Activated CD4-positive, CD25-positive, alpha-beta regulatory T cell treated with anti-CD3 and anti-CD28 coated beads, Interleukin-2, amount 50 U/mL, for 72 hours (primary cell): ENCODE data around the gene CCL15.
"Not testable (repeated sequence)": the region's sequence is repeated elsewhere in the genome, so short reads cannot be mapped to it uniquely, and the experiment has no call there.

Source experiments
- DNase-seq: peaks from one replicate; pipeline ENCODE4 v3.0.0; 2021

Gene CCL15, protein sequence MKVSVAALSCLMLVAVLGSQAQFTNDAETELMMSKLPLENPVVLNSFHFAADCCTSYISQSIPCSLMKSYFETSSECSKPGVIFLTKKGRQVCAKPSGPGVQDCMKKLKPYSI

DNA sequence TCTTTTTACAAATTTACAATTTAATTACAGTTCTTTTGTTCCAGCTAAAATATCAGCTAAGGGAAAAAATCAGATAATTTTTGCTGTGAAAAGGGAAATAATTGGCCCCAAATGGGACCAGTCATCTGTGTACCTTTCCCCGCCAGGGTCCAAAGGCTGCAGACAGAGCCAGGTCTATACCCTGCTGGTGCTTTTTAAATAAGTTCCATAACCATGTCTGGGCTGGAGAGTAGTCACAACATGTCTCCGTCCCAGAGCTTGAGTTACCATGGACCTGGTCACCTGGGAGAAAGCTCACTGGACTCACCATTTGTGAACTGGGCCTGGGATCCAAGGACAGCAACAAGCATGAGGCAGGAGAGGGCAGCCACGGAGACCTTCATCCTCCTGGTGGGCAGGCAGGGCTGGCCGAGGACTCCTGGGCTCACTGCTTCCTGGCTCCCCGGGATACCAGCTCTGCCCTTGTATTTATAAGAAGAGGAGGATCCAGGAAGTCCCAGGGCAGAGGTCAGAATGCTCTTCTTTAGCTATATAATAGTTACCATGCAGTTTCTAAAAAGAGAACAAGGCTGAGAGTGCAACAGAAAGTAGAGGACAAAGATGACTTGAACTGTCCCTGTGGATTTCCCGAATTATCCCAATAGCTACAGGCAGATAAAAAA lies at the start of gene CCL15:
Gene CCL15 (minus strand): TSS at position 444 of the 662 bp plus-strand sequence. CDS start 61 bp downstream, at position 383.
- DNase-seq: no peak

DNA sequence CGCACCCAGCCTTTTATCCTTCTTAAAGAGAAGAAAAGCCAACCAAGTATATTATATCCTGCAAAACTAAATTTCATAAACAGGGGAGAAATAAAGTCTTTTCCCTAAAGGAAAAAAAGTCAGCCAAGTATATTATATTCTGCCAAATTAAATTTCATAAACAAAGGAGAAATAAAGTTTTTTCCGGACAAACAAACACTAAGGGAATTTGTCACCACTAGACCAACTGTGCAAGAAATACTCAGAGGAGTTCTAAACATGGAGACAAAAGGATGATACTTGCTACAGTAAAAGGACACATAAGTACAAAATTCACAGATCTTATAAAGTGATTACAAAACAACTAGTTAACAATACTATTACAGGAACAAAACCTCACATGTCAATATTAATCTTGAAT lies 48.3 kb upstream of the CCL15 start:
- DNase-seq: no peak

DNA sequence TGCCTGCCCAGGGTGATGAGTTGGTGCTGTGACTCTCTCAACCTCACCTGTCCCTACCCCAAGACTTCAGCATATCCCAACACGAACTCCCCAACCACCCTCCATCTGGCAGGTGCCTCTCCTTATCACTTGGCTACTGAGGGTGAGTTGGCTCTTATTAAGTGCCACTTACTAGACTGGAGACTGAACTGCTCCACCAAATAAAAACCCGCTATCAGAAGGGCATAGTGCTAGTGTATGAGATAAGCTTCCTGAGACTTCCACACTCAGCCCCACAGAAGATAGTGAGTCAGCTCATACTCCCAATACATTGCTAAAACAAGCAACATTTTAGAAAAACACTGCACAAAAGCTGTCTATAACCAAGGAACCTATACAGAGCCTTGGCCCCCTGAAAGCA lies 46.7 kb upstream of the CCL15 start:
- no peak for DNase-seq

DNA sequence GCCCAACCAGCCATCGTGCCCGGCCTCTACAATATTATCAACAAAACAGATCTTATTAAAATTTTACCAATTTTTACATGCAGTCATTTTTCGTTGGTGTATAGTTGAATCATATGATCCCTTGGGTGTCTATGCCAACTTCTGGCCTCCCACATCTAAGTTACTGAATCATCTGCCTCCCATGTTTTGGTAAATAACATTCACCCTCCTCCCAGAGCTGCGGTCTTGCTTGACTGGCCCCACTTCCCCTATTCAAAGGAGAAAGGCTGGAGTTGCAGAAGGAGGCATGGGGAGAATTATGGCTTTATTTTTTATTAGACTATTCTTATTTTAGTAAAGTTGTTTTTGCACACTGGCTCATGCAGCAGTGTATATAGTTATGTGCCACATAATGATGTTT lies 34.9 kb upstream of the CCL15 start:
- no peak for DNase-seq

DNA sequence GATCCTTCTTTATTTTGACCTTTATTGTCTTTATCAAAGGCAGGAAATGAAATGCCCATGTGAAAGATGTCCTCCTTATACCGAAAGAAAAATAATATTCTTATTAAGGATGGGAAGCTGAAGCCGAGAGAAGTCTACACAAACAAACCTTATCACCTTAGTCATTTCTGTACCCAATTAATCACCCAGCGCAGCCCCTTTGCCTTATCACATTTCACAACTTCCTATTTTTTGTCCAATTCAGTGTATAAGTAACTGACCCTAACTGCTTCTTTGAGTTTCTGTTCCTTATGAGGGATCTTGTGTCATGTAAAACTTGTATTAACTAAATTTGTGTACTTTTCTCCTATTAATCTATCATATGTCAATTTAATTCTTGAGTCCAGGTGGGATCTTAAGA lies 32.8 kb upstream of the CCL15 start:
- no peak for DNase-seq

DNA sequence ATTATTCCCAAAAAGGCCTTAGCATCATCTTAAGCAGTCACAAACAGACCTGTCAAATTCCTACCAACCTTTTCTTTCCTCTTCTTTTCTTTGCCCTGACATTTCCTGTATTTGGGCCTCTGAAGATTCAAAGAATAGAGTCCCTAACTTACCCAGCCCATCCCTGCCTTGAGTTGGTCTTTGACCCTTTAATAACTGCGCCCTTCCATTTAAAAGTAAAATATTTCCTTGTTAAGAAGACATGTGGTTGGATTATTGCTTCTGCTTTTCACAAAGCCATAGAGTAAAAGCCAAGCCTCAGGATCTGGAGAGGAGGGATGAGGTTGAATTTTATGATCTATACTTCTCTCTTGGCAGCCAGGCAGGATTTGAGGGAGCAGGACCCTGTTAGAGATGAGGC lies 29.6 kb upstream of the CCL15 start:
- no peak for DNase-seq

DNA sequence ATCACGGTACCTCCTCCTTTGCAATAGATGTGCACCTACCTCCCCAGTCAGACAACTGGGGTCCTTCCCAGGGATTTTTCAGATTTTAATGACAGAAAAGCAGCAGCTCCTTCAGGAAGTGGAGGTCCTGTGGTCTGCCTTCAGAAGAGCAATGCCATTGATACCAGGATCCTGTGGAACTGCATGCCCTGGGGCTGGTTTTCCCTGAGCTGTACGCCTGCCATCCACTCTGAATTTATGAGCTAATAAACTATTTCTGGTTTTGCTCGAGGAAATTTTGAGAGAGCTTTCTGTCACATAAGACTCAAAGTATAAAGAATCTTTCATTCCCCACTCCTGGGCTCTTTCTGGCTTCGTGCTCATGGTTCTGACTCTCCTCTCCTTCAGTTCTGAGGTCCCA lies 26.4 kb upstream of the CCL15 start:
- DNase-seq: no peak

DNA sequence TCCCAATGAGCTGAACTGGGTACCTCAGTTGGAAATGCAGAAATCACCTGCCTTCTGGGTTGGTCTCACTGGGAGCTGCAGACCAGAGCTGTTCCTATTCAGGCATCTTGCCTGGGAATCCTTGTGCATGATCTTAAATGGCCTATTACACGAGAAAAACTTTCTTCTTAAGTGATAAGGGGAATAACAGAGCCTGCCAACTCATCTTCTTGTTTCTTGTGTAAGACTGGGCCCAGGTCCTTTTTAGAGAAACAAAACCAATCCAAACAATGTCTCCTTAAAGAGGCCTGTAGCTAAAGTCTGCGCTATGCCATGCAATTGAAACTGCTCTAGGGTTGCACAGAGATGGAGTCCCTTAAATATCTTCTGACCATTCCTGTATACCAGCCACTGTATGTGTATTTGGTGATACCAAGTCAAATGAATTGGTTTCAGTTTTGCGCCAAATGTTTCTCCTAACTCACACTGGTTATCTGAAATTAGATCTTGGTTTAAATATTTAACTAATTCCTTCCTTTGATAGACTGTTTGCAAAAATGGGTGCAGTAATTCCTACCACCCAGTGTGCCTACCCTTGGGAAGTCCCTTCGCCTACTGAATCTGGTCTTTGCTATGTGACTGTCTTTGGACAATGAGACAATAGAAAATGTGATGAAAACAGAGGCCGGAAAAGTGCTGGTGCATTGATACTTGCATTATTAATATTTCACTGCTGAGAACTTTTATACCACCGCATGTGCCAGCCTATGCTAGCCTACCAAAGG lies 22.9 kb upstream of the CCL15 start:
- DNase-seq: no peak

DNA sequence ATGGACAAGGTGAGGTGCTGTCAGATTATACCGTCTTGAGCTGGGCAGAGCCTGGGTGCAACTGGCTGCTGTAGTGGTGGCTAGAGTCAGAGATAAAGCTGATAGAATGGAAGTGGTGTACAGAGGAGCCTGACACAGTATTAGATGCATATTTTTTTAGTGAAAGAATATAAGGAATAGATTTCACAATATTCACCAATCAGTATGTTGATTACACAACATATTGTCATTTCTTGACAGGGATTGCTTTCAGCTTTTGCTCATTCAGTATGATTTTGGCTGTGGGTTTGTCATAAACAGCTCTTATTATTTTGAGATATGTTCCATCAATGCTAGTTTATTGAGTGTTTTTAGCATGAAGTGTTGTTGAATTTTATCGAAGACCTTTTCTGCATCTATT lies 18.1 kb upstream of the CCL15 start:
- no peak for DNase-seq

DNA sequence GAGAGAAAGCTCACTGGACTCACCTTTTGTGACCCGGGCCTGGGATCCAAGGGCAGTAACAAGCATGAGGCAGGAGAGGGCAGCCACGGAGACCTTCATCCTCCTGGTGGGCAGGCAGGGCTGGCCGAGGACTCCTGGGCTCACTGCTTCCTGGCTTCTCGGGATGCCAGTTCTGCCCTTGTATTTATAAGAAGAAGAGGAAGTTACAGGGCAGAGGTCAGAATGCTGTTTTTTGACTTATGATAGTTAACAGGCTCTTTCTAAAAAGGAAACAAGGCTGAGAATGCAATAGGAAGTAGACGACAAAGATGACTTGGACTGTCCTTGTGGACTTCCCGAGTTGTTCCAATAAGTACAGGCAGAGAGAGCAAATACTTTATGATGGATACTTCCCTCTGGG lies 16.4 kb upstream of the CCL15 start, which contains the start of gene CCL23:
Gene CCL23 (minus strand): TSS at position 174 of the 400 bp plus-strand sequence. CDS start 75 bp downstream, at position 99.
- DNase-seq: no peak

DNA sequence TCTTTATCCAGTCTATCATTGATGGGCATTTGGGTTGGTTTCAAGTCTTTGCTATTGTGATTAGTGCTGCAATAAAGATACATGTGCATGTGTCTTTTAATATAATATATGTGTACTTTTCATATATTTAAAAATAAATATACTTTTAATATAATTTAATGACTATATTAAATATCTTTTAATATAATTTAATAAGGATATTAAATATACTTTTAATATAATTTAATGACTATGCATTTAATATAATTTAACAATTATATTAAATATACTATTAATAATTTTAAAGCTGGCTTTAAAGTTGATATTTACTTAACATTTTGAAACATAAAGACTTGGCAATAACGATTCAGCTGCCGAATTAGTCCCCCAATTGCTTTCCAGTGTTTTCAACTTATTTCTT lies 15.2 kb upstream of the CCL15 start:
- no peak for DNase-seq

DNA sequence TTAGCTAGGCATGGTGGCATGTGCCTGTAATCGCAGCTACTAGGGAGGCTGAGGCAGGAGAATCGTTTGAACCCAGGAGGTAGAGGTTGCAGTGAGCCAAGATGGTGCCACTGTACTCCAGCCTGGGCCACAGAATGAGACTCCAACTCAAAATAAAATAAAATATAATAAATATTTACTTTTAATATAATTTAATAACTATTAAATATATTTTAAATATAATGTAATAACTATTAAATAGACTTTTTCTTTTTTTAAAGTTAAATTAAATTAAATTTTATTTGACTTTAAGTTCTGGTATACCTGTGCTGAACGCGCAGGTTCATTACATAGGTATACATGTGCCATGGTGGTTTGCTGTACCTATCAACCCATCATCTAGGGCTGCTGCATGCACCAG lies 14.5 kb upstream of the CCL15 start:
- not testable (repeated sequence) for DNase-seq

DNA sequence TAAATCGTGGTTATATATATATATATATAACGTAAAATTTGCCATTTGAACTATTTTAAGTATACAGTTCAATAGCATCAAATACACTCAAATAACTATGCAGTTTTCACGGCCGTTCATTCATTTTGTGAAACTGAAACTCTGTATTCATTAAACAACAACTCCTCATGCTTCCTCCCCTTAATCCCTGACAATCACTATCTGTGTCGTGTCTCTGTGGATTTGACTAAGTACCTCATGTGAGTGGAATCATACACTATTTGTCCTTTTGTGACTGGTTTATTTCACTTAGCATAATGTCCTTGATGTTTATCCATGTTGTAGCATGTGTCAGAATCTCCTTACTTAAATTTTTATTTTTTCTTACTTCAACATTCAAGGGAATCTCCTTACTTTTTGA lies 13.6 kb upstream of the CCL15 start:
- no peak for DNase-seq

DNA sequence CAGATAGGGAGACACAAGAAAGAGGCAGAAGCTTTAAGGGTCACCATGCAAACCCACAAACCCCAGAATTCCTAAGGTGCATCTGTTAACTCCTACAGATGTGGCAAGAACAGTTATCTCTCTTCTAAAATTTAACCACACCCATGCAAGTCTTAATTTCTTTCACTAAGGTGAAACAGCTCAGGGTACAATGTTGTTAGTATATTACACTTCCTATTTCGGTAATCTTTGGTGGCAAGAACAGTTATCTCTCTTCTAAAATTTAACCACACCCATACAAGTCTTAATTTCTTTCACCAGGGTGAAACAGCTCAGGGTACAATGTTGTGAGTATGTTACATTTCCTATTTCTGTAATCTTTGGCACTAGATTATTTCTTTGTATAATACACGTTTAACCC lies 9.8 kb upstream of the CCL15 start:
- DNase-seq: no peak

DNA sequence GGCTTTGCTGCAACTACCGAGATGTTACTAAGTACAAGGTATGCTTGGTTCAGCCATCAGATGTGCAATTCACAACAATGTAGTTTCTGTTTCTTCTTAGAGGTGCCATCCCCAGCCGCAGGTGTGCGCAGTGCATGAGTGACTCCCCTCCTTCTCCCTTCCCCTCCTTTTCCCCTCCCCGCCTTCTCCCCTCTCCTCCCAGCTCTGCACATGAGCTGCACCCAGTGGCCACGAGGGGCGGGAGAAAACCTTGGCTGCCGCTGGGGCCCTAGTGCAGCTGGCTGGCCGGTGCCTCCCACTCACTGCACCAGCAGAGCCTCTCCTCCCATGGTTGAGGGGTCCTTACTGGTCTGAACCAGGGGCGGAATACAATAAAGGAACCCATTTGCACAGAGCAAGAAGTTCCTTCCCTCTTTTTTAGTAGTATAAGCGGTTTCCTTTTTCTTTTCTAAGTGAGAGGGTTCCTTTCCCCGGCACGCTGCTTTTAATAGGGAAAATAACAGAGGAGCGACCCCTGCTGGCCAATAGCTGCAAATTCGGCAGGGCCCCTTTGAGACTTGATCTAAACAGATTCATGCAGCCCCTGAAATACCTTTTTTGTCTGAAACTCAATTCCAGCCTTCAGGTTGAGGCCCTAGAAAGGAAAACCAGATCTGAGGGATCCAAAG lies 7.8 kb upstream of the CCL15 start:
- DNase-seq: no peak

DNA sequence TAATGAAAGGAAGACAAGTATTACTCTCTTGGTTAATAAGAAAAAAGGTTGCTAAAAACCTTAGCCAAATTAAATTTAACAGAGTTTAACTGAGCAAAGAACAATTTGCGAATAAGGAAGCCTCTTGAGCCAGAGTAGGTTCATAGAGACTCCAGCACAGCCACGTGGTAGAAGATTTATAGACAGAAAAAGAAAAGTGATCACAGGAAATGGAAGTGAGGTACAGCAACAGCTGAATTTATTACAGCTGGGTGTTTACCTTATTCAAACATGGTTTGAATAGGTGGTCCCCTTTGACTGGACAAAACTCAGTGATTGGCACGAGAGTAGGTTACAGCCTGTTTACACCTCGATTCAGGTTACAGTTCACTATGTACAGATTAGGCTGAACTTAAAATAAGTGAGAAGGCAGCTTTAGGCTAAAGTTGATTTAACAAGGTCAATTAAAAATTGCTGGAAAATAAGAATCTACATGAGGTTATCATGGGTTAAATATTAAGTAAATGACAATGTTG lies 3.3 kb upstream of the CCL15 start:
- DNase-seq: no peak

DNA sequence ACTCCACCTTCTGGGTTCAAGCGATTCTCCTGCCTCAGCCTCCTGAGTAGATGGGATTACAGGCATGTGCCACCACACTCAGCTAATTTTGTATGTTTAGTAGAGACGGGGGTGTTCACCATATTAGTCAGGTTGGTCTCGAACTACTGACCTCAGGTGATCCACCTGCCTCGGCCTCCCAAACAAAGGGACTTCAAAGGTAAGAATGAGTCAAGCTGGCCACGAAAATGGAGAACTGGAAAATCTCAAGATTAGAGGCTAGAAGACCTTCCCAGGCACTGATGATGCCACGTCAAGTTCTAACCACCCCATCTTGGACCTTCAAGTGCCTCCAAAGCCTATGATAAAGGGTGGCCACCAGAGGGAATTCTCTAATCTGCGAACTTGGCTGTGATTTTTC lies 1.3 kb upstream of the CCL15 start:
- DNase-seq: no peak

DNA sequence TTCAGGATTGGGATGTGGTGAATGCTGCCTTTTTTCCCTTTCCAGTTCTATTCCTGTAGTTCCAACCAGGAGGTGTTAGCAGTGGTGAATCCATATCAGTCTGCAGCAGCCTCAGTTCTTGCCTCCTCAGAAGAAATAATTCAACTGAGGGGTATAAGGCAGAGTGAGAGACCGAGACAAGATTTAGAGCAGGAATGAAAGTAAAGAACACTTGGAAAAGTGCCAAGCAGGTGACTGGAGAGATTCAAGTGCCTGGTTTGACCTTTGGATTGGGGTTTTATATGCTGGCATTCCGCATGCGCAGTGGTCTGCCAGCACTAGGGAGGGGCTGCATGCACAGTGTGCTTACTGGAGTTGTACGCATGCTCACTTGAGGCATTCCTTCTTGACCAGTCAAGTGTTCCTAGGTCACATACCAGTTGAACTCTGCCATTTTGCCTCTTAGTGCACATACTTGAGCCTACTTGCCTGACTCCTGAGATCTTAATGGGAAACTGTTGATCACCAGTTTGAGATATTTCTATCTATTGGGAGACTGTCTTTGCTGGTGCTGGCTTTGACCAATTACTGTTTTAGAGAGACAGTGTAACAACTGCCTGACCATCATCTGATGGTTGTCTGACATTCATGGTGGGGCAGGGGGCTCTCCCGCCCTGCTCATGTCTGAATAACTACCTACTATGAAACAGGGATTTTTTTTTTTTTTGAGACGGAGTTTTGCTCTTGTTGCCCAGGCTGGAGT lies 680 bp upstream of the CCL15 start:
- no peak for DNase-seq

DNA sequence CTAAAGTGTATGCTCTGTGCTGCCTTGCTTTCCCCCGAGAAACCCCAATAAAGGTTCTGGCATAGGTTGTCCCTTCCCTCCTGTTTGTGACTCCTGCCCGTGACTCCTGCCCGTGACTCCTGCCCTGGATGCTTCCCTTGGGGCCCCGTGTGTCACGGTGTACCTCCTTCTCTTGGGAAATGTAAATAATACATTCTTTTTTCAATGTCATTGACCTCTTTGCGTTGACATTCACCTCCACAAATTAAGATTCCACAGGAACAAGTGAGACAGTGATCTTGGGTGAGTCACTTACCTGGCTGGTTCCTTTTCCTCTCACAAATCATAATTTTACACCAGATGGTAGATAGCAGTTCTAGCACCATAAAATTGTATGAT lies 632 bp downstream of the CCL15 start:
- no peak for DNase-seq

DNA sequence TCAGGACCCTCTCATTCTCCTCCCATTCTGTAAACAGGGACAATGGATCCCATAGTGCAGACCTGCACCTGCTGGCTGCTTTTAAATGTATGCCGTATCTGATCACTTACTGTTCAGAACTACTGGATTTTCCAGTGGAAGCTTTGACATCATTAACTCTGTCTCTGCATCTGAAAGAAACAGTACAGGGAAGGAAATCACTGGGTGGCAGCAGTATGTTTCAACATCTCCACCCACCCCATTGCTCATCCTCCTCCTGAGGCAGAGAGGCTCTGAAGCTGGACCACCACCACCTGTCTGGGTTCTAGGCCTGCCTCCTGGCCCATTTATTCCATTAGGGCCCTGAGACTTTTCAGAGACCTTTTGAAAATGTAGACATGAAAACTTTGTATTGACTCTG lies 2.6 kb downstream of the CCL15 start:
- DNase-seq: no peak

DNA sequence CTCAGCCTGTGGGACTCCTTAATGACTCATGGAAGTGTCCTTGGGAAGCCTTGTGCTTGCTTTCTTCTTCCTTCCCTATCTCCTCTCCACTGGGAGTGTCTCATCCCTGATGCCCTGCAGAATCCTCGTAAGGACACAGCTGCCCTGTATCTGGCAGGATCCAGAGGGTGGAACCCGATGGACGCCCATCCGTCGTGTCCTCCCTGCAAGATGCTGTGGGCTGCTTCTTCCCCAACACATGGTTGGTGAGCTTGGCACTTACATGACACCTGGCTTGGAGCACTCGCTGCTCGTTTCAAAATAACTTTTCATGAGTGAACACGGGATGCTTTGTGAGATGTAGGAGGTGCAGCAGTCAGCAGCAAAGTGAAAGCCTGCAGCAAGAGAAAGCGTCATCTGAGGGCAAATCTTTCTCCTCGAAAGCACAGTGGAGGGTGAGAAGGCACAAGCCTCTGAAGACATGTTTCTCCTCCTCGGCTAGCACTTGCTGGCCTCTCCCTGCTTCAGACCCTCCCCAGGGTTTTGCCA lies 3.3 kb downstream of the CCL15 start:
- no peak for DNase-seq

DNA sequence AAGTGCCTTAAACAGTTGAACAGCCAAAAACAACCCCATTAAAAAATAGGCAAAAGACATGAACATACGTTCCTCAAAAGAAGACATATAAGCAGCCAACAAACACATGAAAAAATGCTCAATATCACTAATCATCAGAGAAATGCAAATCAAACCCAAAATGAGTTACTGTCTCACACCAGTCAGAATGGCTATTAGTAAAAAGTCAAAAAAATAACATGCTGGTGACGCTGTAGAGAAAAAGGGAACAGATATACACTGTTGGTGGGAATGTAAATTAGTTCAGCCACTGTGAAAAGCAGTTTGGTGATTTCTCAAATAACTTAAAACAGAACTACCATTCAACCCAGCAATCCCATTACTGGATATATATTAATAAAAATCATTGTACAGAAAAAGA lies 6.0 kb downstream of the CCL15 start:
- not testable (repeated sequence) for DNase-seq

DNA sequence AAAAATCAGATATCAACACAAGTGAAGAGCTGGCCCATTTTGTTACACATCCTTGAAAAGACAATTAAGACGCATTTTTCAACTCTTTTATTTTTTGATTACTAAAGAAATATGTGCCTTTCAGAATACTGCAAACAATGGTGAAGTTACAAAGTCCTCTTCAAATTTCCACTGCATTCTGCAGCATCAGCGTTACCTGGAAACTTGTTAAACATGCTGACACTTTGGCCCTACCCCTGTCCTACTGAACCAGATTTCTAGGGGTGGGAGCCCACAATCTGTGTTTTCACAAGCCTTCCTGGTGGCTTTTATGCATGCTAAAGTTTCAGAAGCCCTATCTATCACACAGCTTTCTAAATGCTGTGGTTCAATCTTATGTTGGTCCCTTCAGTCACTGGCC lies 10.3 kb downstream of the CCL15 start:
- DNase-seq: no peak
